ENCODE results near the gene SYDE2.
"Not testable (repeated sequence)": the region's sequence is repeated elsewhere in the genome, so short reads cannot be mapped to it uniquely, and the experiment has no call there.

The SYDE2 gene

GRCh38 chr1:85166351-85166750 is 34.5 kb downstream of the SYDE2 start:
- DNase-seq (ENCODE audit: low spot score), result no peak

- no peak for DNase-seq (ENCODE audit: low spot score)
Measured at GRCh38 chr1:85158910-85159309, 41.9 kb downstream of the SYDE2 start.

- no peak for DNase-seq (ENCODE audit: low spot score)
Measured at GRCh38 chr1:85157436-85157835, 43.4 kb downstream of the SYDE2 start.

DNA sequence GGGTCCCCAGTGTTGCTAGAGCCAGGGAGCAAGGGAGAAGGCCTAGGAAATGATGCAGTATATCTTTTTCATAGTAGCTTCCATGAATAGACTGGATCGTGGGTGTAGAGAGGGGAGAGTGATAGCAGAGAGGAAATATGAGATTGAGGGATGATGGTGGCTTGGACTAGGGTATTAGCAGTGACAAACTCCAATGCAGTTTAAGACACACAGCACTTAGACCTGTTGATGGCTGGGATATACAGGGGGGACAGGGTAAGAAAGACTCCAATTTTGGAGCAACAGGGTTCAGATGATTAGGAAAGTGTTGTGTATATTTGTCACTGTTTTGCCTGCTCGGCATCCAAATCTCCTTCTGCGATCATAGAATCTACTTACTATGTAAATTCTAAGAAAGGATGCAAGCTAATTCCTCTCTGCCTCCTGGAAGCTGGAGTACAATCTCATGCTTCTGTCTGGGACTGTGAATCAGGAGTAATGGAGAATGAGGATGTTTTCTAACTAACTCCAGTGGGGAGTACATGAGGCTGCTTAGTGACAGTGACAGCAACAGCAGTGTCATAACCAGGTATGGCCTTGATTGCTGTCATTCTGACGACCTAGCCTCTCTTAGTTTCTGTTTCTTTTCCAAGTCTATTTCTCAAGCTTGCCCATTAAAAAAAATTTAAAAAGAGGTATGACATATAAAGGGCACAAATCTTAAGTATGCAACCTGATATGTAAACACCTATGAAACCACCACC is 47.5 kb downstream of the SYDE2 start:
- no peak for DNase-seq (ENCODE audit: low spot score)

- no peak for DNase-seq (ENCODE audit: low spot score)
Measured at GRCh38 chr1:85151446-85151845, 49.4 kb downstream of the SYDE2 start.

DNA sequence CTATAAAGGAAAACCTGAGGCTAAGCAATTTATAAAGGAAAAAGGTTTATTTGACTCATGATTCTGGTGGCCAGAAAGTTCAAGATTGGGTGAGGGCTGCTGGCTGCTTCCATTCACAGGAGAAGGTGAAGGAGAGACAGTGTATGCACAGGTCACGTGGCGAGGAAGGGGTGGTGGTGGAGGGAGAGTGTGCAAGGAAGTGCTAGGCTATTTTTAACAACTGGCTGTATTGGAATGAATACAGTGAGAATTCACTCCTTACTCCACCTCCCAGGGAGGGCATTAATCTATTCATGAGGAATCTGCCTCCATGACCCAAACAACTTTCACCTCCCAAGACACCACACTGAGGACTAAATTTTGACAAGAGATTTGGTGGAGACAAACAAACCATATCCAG is 51.0 kb downstream of the SYDE2 start:
- no peak for DNase-seq (ENCODE audit: low spot score)

DNA sequence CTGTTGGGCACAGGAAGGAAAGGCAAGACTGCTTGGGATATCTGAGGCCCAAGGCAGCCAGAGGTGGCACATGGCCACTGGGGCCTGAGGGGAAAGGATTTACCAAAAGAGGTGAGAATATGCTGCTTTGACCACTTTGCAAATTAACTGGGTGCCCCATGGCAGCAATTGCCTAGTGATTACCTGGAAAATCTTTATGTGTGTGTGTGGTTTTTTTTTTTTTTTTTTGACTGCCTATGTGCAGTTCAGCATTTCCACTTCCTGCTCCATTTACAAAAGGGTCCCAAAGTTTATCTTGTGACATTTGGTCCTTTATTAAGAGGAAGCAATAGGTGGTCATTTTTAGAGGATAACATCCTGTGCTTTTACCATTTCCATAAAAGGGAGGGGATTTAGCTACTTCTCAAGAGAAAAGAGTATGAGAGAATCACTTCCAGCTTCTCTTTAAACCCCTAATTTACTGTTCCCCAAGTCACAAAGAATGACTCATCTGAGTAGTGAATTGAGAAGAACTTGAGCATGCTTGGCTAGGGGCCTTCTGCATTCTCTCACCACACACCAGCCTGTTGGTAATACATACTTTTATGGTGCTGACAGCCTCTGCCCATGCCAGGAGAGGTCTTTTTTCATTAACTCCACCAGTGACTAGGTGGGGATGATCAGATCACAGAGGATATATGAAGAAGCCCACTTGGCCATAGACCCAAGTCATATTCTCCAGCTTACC is 52.1 kb downstream of the SYDE2 start:
- no peak for DNase-seq (ENCODE audit: low spot score)

DNA sequence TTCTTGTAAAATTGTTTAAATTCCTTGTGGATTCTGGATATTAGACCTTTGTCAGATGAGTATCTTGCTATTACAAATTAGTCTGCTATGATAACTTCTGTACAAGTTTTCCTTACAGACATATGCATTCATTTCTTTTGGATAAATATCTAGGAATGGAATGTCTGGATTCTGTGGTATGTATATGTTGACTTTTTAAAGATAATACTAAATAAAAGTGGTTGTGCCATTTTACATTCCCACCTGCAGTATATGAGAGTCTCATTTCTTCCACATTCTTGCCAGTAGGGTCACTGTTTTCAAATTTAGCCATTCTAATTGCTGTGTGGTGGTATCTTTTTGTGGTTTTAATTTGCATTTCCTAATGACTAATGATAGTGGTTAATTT is 53.9 kb downstream of the SYDE2 start:
- peak; percentile 34 for DNase-seq (ENCODE audit: low spot score)

GRCh38 chr1:85146298-85146971 is 54.4 kb downstream of the SYDE2 start:
- DNase-seq (ENCODE audit: low spot score), result not testable (repeated sequence)

- no peak for DNase-seq (ENCODE audit: low spot score)
Measured at GRCh38 chr1:85144351-85144750, 56.5 kb downstream of the SYDE2 start.

GRCh38 chr1:85142753-85143152 is 58.1 kb downstream of the SYDE2 start:
- DNase-seq (ENCODE audit: low spot score), result no peak

DNA sequence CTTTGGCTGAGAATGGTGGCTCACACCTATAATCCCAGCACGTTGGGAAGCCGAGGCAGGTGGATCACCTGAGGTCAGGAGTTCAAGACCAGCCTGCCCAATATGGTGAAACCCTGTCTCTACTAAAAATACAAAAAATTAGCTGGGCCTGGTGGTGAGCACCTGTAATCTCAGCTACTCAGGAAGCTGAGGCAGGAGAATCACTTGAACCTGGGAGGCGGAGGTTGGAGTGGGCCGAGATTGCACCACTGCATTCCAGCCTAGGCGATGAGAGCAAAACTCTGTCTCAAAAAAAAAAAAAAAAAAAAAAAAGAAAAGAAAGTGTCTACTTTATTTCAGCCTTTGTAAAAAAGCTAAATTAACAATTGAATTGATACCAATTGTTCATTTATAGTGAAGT is 62.4 kb downstream of the SYDE2 start:
- not testable (repeated sequence) for DNase-seq (ENCODE audit: low spot score)

DNA sequence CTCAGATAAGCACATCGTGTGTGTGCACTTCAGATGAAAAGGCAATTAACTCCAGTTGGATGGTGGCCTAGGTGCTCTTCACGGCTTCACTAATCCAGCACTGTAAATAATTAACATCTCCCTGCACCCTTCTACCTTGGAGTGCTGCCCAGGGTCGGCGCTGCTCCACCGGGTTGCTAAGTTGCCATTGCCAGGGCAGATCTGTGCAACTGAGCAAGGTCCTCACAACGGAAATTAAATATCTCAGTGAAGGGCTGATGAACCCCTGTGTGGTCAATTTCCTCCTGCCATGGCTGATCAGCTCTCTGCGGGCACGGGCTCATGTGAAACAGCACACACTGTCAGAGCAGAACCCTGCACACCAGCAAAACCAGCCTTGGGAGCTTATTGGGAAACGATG is 63.2 kb downstream of the SYDE2 start:
- DNase-seq (ENCODE audit: low spot score), result no peak

DNA sequence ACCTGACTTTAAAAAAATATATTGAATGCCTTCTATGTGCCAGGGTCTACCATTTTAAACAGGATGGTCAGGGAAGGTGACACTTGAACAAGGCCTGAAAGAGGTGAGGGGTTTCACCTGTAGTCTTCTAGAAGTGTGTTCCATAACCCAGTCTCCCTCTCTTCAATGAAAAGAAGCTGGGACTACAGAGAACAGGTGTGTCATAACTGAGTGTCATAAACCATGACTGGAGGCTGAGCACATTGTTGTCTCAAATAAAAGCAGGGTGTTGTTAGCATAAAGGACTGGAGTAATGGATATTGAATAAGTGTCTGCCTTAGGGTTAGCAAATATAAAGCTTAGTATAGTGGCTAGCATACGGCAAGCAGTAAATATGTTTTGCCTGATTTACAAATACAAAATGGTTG is 65.4 kb downstream of the SYDE2 start:
- no peak for DNase-seq (ENCODE audit: low spot score)

- DNase-seq (ENCODE audit: low spot score), result no peak
Measured at GRCh38 chr1:85134583-85135391, 66.0 kb downstream of the SYDE2 start.

GRCh38 chr1:85133565-85134159 is 67.2 kb downstream of the SYDE2 start:
- DNase-seq (ENCODE audit: low spot score), result no peak

DNA sequence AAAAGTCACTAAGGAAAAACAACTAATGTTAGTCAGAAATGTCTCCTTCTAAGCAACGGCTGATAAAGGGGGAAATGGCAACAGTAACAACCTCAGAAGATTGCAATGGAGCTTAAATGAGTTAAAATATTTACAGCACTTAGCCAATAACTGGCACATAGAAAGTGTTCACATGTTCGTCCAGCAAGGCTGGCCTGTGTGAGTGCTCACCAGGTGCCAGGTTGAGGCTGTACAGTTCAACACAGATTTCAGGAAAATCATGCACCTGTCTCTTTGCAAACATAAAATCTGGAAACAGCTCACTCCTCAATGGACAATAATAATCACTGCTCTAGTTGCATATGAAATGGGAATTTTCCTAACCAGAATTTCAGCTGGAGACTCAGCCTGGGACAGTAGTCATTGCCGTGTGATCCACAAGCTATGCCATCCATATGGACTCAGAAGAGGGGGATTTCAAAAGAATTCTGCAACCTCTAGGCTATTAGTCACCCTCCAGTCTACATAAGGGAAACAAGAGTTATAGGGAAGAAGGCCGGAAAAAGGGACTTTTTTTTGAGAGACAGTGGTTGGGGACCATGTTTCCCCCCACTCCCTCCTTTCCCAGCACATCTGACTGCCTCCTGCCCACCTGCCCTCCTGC is 68.6 kb downstream of the SYDE2 start:
- no peak for DNase-seq (ENCODE audit: low spot score)

- no peak for DNase-seq (ENCODE audit: low spot score)
Measured at GRCh38 chr1:85128316-85128715, 72.5 kb downstream of the SYDE2 start.

GRCh38 chr1:85125891-85126290 is 74.9 kb downstream of the SYDE2 start:
- no peak for DNase-seq (ENCODE audit: low spot score)

GRCh38 chr1:85124091-85124490 is 76.7 kb downstream of the SYDE2 start:
- DNase-seq (ENCODE audit: low spot score), result no peak

GRCh38 chr1:85122169-85122568 is 78.6 kb downstream of the SYDE2 start:
- no peak for DNase-seq (ENCODE audit: low spot score)

Measured in NAMALWA (cell line).